Measurements from ENCODE around the gene SPATA2L.

SPATA2L gene

DNA sequence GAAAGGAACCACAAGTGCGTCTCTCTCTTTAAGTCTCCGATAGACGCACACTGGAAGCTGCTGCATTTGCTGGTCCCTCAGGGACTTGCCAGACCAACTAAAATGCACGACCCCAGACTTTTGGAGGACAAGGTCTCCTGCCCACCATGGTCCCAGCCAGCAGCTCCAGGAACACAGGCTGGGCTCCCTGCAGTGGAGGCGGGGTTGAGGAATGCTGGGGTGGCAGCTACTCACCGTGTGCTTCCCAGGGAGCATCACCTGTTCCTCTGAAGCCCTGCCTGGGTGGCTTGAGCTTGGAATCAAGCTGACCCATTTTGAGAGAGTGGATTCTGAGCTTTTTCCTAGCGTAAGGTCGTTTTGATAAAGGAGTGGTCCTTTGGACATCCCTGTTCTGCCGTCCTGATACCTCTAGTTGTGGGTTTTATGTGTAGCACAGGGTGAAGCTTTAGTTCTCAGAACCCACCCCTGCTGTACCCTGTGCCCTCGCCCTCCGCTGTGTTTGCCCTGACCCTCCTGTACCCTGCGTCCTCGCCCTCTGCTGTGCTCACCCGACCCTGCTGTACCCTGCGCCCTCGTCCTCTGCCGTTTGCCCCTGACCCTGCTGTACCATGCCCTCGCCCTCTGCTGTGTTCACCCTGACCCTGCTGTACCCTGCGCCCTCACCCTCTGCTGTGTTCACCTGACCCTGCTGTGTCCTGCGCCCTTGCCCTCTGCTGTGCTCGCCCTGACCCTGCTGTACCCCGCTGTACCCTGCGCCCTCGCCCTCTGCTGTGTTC, 30.8 kb upstream of the SPATA2L start:
- Histone ChIP-seq H3K36me3 (ENCODE audit: control insufficient read depth, low read length) (peaks cover 61% of the 10 kb centered on the region), H3K4me2 (ENCODE audit: low read length) (no peak overlapping the region), H4K20me1 (ENCODE audit: control insufficient read depth, insufficient read depth, low read depth, low read length) (peaks cover 8% of the 10 kb centered on the region), H3K27ac (ENCODE audit: low read depth, low read length) (no peak overlapping the region), H3K79me2 (ENCODE audit: control insufficient read depth, low read length) (peaks cover 5% of the 10 kb centered on the region), H3K4me1 (ENCODE audit: control insufficient read depth, low read length) (no peaks in the 10 kb centered on the region), H3K4me3 (ENCODE audit: low read length) (no peak overlapping the region), H3K27me3 (ENCODE audit: control insufficient read depth, low read length) (no peaks in the 10 kb centered on the region), H3F3A (ENCODE audit: control insufficient read depth, insufficient read depth) (peaks cover 22% of the 10 kb centered on the region), H3K9me3 (ENCODE audit: control insufficient read depth, insufficient read depth, low read length) (no peaks in the 10 kb centered on the region), H3K9me2 (replicated peaks; ENCODE audit: control insufficient read depth, low read length) (no peaks in the 10 kb centered on the region)
- TF ChIP-seq EZH2phosphoT487 (IDR thresholded peaks at IDR 0.05; ENCODE audit: borderline replicate concordance, low read length): no peak
- TF ChIP-seq, protein P1, sequence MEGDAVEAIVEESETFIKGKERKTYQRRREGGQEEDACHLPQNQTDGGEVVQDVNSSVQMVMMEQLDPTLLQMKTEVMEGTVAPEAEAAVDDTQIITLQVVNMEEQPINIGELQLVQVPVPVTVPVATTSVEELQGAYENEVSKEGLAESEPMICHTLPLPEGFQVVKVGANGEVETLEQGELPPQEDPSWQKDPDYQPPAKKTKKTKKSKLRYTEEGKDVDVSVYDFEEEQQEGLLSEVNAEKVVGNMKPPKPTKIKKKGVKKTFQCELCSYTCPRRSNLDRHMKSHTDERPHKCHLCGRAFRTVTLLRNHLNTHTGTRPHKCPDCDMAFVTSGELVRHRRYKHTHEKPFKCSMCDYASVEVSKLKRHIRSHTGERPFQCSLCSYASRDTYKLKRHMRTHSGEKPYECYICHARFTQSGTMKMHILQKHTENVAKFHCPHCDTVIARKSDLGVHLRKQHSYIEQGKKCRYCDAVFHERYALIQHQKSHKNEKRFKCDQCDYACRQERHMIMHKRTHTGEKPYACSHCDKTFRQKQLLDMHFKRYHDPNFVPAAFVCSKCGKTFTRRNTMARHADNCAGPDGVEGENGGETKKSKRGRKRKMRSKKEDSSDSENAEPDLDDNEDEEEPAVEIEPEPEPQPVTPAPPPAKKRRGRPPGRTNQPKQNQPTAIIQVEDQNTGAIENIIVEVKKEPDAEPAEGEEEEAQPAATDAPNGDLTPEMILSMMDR (IDR thresholded peaks at IDR 0.05; ENCODE audit: low read depth, low read length, poor library complexity, severe bottlenecking): no peak

DNA sequence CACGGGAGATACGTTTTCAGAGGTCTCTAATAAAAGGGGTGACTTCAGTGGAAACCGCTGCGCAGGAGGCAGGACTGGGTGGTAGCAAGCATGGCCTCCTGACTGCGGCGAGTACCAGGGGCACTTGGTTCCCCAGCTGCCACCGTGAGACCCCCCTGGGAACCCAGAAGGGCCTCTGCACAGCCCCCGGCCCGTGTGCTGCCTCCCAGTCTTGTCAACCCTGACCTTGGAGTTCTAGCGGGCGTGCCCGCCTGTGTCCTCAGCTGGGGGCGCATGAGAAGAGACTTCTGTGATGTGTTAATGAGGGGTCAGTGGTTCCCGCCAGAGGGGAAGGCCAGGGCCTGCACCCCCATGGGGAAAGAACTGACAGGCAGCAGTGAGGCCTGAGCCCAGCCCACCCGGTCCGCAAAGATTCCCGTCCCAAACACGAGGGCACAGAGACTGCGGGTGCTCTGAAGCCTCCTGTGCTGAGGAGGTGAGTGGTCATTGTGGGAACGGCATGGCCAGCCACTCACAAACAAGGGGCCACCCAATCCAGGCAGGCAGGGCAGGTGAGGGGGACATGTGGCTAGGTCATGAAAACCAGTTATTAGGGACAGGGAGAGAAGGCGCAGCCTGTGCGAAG, 29.2 kb upstream of the SPATA2L start:
- Histone ChIP-seq H3K79me2 (ENCODE audit: control insufficient read depth, low read length) (no peaks in the 10 kb centered on the region), H3K4me3 (ENCODE audit: low read length) (no peak overlapping the region), H3F3A (ENCODE audit: control insufficient read depth, insufficient read depth) (peaks cover 22% of the 10 kb centered on the region), H3K27me3 (ENCODE audit: control insufficient read depth, low read length) (no peaks in the 10 kb centered on the region), H3K36me3 (ENCODE audit: control insufficient read depth, low read length) (peaks cover 49% of the 10 kb centered on the region), H4K20me1 (ENCODE audit: control insufficient read depth, insufficient read depth, low read depth, low read length) (peaks cover 3% of the 10 kb centered on the region; the same call in 1 of the 2 replicates), H3K4me2 (ENCODE audit: low read length) (no peak overlapping the region), H3K4me1 (ENCODE audit: control insufficient read depth, low read length) (no peaks in the 10 kb centered on the region), H3K27ac (ENCODE audit: low read depth, low read length) (no peak overlapping the region), H3K9me2 (replicated peaks; ENCODE audit: control insufficient read depth, low read length) (no peaks in the 10 kb centered on the region), H3K9me3 (ENCODE audit: control insufficient read depth, insufficient read depth, low read length) (no peaks in the 10 kb centered on the region)
- TF ChIP-seq, protein P1 (IDR thresholded peaks at IDR 0.05; ENCODE audit: low read depth, low read length, poor library complexity, severe bottlenecking): no peak
- TF ChIP-seq EZH2phosphoT487 (IDR thresholded peaks at IDR 0.05; ENCODE audit: borderline replicate concordance, low read length): no peak

DNA sequence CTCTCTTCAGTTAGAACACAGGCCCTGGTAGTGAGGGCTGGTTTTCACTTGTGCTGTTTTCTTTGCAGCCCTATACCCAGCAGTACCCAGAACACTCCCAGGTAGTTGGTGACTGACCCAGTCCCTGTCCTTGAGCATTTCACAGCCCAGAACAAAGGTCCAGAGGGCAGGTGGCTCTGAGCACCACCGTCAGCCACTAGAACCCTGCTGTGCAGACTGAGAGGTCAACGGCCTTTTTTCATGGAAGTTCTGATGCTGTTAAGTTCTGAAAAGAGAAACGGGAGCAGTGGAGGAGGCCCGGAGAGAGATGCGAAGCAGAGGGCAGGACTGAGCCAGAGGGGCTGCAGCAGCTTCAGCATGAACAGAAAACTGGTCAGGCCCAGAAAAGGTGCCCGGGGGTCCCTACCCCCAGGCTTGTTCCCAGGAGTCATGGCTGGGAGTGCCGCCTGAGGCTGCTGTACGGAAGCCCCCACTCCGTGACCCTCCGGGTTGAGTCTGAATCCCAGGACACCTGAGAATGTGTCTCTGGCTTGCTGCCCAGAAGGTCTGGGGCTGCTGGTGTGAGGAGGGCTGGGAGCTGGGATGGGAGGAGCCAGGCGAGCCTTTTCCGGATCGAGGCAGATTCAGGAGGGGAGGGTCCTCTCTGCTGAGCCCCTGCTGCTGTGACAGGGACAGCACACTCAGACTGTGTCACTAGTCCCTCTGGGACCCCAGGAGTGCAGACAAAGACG, 28.5 kb upstream of the SPATA2L start:
- TF ChIP-seq, protein P1 (IDR thresholded peaks at IDR 0.05; ENCODE audit: low read depth, low read length, poor library complexity, severe bottlenecking): no peak
- no peak for TF ChIP-seq EZH2phosphoT487 (IDR thresholded peaks at IDR 0.05; ENCODE audit: borderline replicate concordance, low read length)
- Histone ChIP-seq H3K27me3 (ENCODE audit: control insufficient read depth, low read length) (no peaks in the 10 kb centered on the region), H3K79me2 (ENCODE audit: control insufficient read depth, low read length) (no peaks in the 10 kb centered on the region), H3K36me3 (ENCODE audit: control insufficient read depth, low read length) (peaks cover 42% of the 10 kb centered on the region), H3K4me3 (ENCODE audit: low read length) (no peak overlapping the region), H3K4me1 (ENCODE audit: control insufficient read depth, low read length) (no peaks in the 10 kb centered on the region), H3K27ac (ENCODE audit: low read depth, low read length) (no peak overlapping the region), H3F3A (ENCODE audit: control insufficient read depth, insufficient read depth) (peaks cover 18% of the 10 kb centered on the region), H3K9me2 (replicated peaks; ENCODE audit: control insufficient read depth, low read length) (no peaks in the 10 kb centered on the region), H4K20me1 (ENCODE audit: control insufficient read depth, insufficient read depth, low read depth, low read length) (peaks cover 3% of the 10 kb centered on the region; the same call in 1 of the 2 replicates), H3K4me2 (ENCODE audit: low read length) (no peak overlapping the region), H3K9me3 (ENCODE audit: control insufficient read depth, insufficient read depth, low read length) (no peaks in the 10 kb centered on the region)

Measured in DOHH2 (cell line).